Activated gamma-delta T cell treated with anti-CD3 and anti-CD28 coated beads, Interleukin-2, amount 50 U/mL, for 16 hours (primary cell): ENCODE measurements around the gene DOCK9.
"Not testable (repeated sequence)": the region's sequence is repeated elsewhere in the genome, so short reads cannot be mapped to it uniquely, and the experiment has no call there.

Source experiments
- DNase-seq: peaks from one replicate; pipeline ENCODE4 v3.0.0-alpha.2; 2020; ENCODE audit warnings: low read depth

DOCK9 gene

DNA sequence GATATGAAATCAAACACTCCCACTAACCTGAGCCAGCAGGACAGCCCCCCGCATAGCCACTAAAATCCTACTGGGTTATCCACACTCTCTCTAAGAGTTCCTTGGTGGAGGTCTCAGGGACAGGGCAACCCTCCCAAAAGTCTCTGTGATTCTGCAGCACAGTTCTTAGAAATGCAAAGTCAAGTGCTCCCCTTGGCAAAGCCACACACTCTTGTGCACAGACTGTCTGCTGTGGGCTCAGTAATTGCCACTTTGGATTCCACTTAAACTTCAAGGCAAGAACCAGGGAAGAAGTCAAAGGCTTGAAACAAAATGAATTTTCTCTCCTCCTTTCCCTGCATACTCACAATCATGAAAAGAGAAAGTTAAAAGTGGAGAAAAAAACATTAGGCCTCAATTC, 61.5 kb downstream of the DOCK9 start:
- no peak for DNase-seq

- no peak for DNase-seq
These were observed 61.9 kb downstream of the DOCK9 start for GRCh38 chr13:98915981-98916380.

DNA sequence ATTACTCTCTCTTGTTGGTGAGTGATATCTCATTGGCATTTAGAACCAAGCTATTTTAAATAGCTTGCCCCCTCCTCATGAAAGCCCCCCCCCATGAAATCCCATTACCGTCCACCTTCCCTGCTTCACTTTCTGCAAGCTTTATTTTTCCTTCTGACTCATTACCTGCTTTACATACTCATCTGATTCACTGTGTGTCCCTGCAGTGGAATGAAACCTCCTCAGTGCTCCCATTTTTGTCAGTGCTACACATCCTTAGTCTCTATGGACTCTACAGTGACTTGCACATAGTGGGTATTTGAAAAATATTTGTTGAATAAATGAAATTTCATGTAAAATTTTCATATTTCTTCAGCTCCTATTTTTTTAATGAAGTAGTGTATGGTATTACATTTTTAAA, 62.3 kb downstream of the DOCK9 start:
- no peak for DNase-seq

DNA sequence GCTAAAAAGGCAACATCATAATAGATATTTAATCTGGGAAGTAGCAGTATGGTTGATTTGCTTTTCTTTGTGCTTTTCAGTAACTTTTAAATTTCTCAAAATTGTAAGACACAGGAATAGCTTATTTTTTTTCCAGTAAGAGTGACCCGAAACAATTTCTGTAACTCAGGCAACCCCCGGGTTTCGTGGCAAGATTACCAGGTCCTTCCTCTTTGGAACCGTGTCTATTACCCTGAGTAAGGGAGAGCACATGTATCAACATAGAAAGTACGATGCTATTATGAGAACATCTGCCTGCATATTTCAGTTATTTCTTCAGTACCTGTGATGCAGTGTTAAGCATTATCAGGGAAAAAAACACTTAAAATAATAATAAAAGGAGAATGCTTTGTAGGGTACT, 64.1 kb downstream of the DOCK9 start:
- no peak for DNase-seq

DNA sequence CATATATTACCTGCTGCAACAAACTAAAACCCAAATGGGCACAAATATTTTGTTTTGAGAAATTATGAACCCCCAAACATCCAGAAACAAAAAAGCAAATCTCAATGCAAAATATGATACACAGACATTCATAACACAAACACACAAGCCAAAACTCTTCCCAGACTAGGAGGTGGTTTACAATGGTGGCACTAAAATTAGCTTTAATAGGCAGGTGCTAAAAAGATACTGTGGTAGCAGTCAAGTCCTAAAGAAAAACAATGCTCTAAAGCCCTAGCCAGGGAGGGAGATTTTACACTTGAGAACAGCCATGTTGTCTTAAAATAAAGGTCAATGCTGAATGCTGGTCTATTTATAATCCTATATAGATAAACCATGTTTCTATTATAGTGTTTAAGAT, 65.0 kb downstream of the DOCK9 start:
- DNase-seq, result no peak

GRCh38 chr13:98910501-98910951, 67.3 kb downstream of the DOCK9 start:
- DNase-seq, result peak; percentile 4

DNA sequence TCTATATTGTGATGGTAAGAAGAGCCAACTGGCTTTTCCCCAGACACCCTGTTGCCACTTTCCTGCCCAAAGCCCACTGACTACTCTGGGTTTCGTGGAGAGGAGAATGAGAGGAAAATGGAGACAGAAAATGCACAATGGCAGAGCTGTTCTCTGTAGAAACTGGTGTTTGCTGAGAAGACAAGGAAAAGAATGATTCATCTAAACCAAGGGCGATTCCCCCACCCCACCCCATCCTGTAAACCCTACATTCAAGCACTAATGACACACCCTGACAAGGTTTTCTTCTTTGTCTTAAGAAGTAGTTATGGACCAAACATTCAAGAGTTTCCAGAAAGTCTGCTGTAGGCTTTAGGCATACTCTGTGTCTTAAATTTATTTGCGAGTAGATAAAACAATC, 68.8 kb downstream of the DOCK9 start:
- no peak for DNase-seq

DNA sequence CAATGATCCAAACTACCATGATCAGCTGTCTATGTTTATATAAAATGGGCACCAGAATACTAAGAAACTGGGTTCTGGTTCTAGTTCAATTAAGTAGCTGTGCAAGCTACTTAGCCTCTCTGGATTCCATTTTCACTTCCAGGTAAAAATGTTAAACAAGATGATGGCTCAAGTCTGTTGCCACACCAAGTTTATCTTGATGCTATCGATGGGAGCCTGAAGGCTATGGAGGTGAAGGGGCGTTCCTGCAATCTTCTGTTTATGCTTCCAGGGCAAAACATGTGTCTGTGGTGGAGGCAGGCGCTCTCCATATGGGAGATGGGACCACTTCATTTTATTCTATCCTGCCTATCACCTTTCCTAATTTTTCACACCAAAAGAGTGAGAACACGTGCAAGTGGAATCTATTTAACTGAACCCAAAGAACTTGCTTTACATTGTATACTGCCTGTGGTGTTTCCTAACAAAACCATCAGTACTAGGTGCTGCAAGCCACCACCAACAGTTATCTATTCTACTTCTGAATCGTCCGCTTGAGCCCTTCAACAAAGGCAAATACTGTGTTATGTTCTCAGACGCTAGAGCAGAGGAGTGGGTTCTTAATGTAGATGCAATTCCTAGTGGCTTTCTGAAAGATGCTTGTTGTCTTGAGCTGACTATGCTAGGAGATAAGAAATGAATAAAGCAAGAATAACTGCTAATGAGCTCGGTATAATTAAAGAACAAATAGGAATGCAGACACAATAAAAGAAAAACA, 70.9 kb downstream of the DOCK9 start:
- DNase-seq, result no peak

DNA sequence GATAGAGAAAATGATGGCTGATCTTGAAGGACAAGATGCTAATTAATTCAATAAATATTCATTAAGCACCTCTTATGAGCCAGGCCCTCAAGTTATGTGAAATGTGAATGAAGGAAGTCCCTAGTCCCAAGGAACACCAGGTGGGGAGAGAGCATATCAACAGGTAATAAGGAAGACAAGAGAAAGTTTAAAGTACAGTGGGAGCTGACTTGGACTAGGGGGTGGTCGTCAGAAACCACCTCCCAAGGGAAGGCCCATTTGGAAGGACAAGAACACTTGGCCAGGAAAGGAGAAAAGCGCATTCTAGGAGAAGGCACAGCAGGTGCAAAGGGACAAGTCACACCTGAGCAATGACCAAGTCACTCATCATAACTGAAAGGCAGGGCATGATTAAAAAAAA, 72.7 kb downstream of the DOCK9 start:
- no peak for DNase-seq

GRCh38 chr13:98900442-98900841, 77.4 kb downstream of the DOCK9 start:
- no peak for DNase-seq

DNA sequence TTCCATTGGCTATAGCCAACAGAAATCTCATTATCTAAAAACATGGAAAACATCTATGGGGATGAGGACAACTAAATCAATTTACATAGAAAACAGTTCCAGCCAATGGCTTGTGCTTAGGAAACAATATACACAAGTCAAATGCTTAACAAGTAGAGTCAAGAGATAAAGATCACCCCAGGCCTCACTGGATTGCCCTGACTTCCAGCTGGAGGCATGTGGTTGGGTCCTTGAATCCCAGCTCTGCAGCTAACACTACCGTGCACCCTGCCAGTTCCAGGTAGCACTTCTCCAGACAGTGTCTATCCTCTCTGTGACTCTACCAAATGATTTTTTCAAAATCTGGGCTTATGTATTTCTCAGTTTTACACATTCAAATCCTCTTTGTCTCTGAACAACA, 80.2 kb downstream of the DOCK9 start:
- no peak for DNase-seq

DNA sequence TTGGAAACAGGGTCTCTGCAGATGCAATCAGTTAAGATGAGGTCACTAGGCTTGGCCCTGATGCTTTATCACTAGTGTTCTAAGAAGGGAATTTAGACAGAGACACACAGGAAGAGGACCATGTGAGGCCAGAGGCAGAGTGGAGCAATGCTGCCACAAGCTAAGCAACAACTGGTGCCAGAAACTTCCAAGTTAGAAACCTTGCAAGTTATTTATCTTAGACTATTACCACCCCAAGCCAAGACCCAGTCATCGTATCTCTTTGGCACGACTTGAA, 81.1 kb downstream of the DOCK9 start:
- no peak for DNase-seq

GRCh38 chr13:98896083-98896867, 81.6 kb downstream of the DOCK9 start:
- no peak for DNase-seq

- DNase-seq, result not testable (repeated sequence)
These were observed 83.0 kb downstream of the DOCK9 start for GRCh38 chr13:98894814-98895213.

- no peak for DNase-seq
These were observed 84.5 kb downstream of the DOCK9 start for GRCh38 chr13:98893371-98893770.

DNA sequence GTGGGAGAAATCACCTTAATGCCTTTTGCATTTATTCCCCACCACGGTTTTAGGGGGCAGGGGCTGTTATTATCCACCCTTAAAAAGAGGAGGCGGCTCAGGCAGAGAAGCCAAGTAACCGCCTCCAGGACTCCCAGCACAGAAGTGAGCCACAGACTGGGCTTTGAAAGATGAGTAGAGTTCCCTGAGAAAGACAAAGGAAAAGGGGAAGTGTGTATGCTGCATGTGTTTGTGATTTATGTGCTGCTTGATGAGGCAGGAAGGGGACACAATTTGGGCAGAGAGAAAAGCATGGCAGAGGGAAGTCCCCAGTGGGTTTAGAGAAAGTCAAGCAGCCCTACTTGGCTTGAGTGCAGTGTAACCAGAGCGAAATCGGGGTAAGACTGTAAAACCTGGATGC, 85.0 kb downstream of the DOCK9 start:
- DNase-seq, result no peak

DNA sequence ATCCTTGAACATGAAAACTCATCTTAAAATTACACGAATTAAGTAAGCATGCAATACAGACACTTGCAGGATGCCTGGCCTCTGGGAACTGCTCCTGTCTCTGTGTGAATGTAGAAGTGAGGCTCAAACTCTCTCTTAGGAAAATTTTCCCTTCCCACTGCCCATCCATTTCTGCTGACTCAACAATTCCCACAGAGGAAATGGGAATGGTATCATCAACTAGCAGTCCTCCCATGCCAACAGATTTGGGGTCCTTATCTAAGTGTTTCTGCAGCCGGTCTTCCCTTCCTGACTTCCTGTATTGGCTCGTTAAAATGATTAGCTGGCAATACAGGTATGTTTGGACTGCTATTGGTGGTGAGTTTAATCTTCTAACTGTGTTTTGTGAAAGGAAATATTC, 85.8 kb downstream of the DOCK9 start:
- DNase-seq, result no peak

DNA sequence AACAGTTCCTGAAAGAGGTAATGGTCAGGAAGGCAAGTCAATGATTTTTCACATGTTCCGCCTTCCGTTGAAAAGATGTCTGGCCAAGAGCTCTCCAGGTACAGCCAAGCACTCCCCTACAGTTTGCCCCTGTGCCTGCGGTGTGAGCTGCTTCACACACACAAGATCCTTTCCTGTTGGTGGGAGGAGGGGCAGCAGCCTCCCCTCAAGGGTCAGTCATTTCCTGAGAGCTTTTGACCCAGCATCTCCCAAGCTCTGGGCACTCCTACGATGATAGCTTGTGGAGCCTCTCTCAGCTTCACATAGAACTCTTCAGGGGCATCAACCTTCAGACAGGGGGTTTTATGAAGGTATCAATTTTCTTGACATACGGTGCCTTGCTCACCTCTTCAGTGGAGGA, 86.9 kb downstream of the DOCK9 start:
- DNase-seq, result no peak

- no peak for DNase-seq
These were observed 87.7 kb downstream of the DOCK9 start for GRCh38 chr13:98890186-98890585.

DNA sequence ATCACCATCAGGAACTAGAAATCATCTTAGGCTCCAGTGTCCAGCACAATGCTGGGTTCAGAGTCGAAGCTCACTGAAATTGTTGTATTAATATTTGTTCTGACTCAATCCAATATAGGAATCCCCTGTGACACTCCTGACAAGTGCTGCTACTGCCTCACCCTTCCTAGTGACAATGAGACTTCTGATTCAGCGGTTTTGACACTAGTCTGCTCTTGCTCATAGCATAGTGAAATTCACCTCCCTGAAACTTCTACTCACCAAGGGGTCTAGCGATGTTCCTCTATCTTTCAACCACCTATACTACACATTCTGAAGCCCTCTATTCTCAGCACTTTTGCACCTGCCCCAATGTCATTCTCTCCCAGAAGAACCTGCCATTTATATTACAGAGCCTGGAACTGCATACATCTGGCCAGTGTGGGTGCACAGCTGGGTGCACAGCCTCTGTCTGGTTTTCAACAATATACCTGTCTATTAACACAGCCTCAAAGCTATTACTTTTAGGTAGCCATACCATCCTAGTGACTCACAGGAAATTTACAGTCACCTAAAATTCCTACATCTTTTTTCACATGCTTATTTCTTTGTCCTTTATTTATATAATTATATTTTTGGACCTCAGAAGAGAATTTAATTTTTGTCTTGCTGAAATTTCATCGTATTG, 88.3 kb downstream of the DOCK9 start:
- no peak for DNase-seq

DNA sequence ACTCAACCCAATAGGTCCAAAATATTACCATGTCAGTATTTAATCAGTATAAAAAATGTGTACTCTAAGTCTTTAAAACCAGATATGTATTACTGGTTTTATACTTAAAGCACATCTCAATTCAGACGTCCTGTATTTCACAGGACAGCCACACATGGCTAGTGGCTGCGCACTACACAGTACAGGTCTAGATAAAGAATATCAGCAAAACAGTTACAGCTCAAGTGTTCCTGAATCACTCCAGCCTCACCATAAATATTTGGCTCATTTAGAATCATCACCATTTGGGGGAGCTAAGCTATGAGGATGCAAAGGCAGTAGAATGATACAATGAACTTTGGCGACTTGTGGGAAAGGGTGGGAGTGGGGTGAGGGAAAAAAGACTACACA, 89.0 kb downstream of the DOCK9 start:
- DNase-seq, result no peak

- no peak for DNase-seq
These were observed 89.5 kb downstream of the DOCK9 start for GRCh38 chr13:98888222-98888889.
